Measurements from ENCODE around the gene PHLDA2.

DNA sequence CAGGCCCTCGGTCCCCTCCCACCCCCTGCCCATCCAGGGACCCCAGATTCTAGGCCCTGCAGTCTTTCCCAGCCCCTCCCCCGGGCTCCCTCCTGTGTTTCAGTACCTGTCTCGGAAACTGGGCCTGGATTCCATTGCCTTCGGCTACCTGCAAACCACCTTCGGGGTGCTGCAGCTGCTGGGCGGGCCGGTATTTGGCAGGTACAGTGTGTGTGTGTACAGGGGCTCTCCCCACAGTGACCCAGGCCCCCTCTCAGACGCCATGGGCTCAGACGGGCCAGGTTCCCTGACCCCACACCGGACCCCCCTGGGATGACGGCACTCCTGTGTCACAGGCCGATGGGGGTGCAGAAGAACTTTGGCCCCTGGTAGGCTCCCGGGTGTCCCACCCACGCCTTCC is 21.1 kb downstream of the PHLDA2 start:
- no peak for TF ChIP-seq EZH2phosphoT487 (IDR thresholded peaks at IDR 0.05; ENCODE audit: low read length)
- no peak for TF ChIP-seq EZH2 (optimal IDR thresholded peaks at IDR 0.05; ENCODE audit: low read depth, low read length)

Data from MM.1S (cell line).